ENCODE data around the gene TXNL1. TPM values are rescaled to one million over a fixed set of nuclear protein-coding genes. Genes with fewer than 3 reads are reported as not detected.

Gene TXNL1
- polyA plus RNA-seq, 1 of the 3 experiments (the other 2 are of a cell fraction) = 39.7 TPM

DNA sequence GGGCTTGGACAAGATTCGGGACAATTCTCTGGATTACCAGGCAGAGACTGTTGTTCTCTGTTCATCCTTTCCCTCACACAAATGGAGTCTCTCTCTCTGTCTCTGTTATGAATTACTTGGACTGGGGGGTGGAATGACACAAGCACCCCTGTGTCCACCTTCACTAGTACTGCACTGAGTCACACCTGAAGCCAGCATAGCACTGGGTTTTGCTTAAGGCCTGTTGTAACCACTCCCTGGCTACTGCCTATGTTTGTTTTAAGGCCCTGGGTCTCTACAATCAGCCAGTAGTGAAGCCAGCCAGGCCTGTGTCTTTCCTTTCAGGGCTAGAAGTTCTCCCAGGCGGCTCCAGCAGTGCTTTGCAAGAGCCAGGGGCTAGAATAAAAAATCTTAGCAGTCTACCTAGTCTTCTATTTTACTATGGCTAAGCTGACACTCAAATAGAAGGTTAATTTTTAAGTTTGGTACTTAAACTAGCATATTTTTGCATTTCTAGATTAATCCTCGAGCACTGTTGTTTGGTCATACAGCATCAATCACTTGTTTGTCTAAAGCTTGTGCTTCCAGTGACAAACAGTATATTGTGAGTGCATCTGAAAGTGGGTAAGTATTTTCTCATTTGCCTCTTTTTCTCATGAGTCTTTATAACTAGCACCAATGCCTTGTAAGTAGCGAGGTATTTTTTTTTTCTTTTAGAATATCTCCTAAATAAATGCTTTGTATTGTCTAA is 40.6 kb upstream of the TXNL1 start:
- TF ChIP-seq YY1 (IDR thresholded peaks at IDR 0.05; ENCODE audit: low read depth) = no peak
- TF ChIP-seq RXRA (IDR thresholded peaks at IDR 0.05; ENCODE audit: borderline replicate concordance, low read depth) = no peak
- TF ChIP-seq, protein P1, sequence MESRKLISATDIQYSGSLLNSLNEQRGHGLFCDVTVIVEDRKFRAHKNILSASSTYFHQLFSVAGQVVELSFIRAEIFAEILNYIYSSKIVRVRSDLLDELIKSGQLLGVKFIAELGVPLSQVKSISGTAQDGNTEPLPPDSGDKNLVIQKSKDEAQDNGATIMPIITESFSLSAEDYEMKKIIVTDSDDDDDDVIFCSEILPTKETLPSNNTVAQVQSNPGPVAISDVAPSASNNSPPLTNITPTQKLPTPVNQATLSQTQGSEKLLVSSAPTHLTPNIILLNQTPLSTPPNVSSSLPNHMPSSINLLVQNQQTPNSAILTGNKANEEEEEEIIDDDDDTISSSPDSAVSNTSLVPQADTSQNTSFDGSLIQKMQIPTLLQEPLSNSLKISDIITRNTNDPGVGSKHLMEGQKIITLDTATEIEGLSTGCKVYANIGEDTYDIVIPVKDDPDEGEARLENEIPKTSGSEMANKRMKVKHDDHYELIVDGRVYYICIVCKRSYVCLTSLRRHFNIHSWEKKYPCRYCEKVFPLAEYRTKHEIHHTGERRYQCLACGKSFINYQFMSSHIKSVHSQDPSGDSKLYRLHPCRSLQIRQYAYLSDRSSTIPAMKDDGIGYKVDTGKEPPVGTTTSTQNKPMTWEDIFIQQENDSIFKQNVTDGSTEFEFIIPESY (IDR thresholded peaks at IDR 0.05; ENCODE audit: borderline replicate concordance, low read depth) = no peak
- TF ChIP-seq USF1 (IDR thresholded peaks at IDR 0.05; ENCODE audit: borderline replicate concordance, low read depth) = no peak
- TF ChIP-seq, protein P2, sequence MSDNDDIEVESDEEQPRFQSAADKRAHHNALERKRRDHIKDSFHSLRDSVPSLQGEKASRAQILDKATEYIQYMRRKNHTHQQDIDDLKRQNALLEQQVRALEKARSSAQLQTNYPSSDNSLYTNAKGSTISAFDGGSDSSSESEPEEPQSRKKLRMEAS (IDR thresholded peaks at IDR 0.05; ENCODE audit: low read depth) = no peak
- TF ChIP-seq TCF12 (IDR thresholded peaks at IDR 0.05) = no peak
- Histone ChIP-seq H4K20me1 (ENCODE audit: insufficient read depth) (no peaks in the 10 kb centered on the region), H3K36me3 (replicated peaks in 1 of 2; ENCODE audit: control insufficient read depth in 1 of 2, insufficient read depth in 2 of 2, low read length in 1 of 2) (no peaks in the 10 kb centered on the region), H3K9ac (no peak overlapping the region), H2AFZ (ENCODE audit: low read depth) (no peak overlapping the region), H3K9me2 (no peaks in the 10 kb centered on the region), H3K4me1 (ENCODE audit: control insufficient read depth in 1 of 2, insufficient read depth in 2 of 2, low read depth in 1 of 2, low read length in 1 of 2) (no peaks in the 10 kb centered on the region), H3K4me2 (no peak overlapping the region), H3K27me3 (ENCODE audit: insufficient read depth) (no peaks in the 10 kb centered on the region), H3K9me3 (no peaks in the 10 kb centered on the region), H3K27ac (ENCODE audit: low read depth in 2 of 2, low read length in 1 of 2) (no peak overlapping the region), H3K4me3 (ENCODE audit: low read depth in 2 of 2, low read length in 1 of 2) (no peak overlapping the region), H3K79me2 (ENCODE audit: insufficient read depth) (no peaks in the 10 kb centered on the region), H3F3A (replicated peaks; ENCODE audit: insufficient read depth) (no peaks in the 10 kb centered on the region)
- CTCF ChIA-PET = no interaction called here
- POLR2A ChIA-PET = no interaction called here
- WGBS (ENCODE audit: low lambda C conversion rate) = 92% methylated on average over 4 of the region's 4 CpGs
- no peak for DNase-seq

DNA sequence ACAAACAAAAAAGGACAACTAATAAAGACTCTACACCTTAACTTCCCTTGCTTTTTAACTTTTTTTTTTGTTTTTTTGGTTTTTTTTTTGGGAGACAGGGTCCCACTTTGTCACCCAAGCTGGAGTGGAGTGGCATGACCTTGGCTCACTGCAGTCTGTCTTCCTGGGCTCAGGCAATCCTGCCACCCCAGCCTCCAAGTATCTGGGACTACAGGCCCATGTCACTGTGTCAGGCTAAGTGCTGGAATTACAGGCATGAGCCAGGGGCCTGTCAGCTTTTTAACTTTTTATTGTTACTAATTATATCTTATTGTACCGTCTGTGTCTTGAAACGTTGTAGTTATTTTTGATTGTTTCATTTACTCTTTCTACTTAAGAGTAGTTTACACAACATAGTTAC is 38.2 kb upstream of the TXNL1 start:
- no peaks in the 10 kb centered on the region; the same call in 1 of the 2 replicates for H3K79me2 ChIP-seq (ENCODE audit: insufficient read depth)
- no peaks in the 10 kb centered on the region for H3F3A ChIP-seq (replicated peaks; ENCODE audit: insufficient read depth)
- H3K9ac ChIP-seq = no peak overlapping the region
- H3K27ac ChIP-seq (ENCODE audit: low read depth in 2 of 2, low read length in 1 of 2) = no peak overlapping the region
- no peak overlapping the region for H2AFZ ChIP-seq (ENCODE audit: low read depth)
- H3K9me3 ChIP-seq = no peaks in the 10 kb centered on the region
- ChIA-PET CTCF (interaction anchor here (1.3 kb wide), 1 partner anchor 26 kb away, joined by 6 read pairs; no protein-coding TSS in a partner anchor), POLR2A (no interaction called here)
- 80% methylated on average over 2 of the region's 2 CpGs for WGBS (ENCODE audit: low lambda C conversion rate)
- H3K9me2 ChIP-seq = no peaks in the 10 kb centered on the region
- H3K4me3 ChIP-seq (ENCODE audit: low read depth in 2 of 2, low read length in 1 of 2) = no peak overlapping the region
- no peak overlapping the region for H3K4me2 ChIP-seq
- H3K36me3 ChIP-seq (replicated peaks in 1 of 2; ENCODE audit: control insufficient read depth in 1 of 2, insufficient read depth in 2 of 2, low read length in 1 of 2) = no peaks in the 10 kb centered on the region
- no peaks in the 10 kb centered on the region for H3K27me3 ChIP-seq (ENCODE audit: insufficient read depth)
- TF ChIP-seq CHD2 (IDR thresholded peaks at IDR 0.05; ENCODE audit: low read length, partially characterized antibody) (no peak), YY1 (IDR thresholded peaks at IDR 0.05; ENCODE audit: low read depth) (no peak), ELF1 (IDR thresholded peaks at IDR 0.05) (no peak), RAD21 (IDR thresholded peaks at IDR 0.05; ENCODE audit: low read length) (no peak)
- H4K20me1 ChIP-seq (ENCODE audit: insufficient read depth) = no peaks in the 10 kb centered on the region
- no peak for DNase-seq
- no peaks in the 10 kb centered on the region for H3K4me1 ChIP-seq (ENCODE audit: control insufficient read depth in 1 of 2, insufficient read depth in 2 of 2, low read depth in 1 of 2, low read length in 1 of 2)

All from SK-N-SH (cell line).